COLO668 (cell line): ENCODE measurements around the gene RBMY1A1.
"Not testable (repeated sequence)": the region's sequence is repeated elsewhere in the genome, so short reads cannot be mapped to it uniquely, and the experiment has no call there.

ENCODE experiments used
- DNase-seq: peaks from one replicate; lab custom pipeline; 2025; ENCODE audit not compliant: unreplicated experiment; lab: John Stamatoyannopoulos, UW

Gene RBMY1A1

DNA sequence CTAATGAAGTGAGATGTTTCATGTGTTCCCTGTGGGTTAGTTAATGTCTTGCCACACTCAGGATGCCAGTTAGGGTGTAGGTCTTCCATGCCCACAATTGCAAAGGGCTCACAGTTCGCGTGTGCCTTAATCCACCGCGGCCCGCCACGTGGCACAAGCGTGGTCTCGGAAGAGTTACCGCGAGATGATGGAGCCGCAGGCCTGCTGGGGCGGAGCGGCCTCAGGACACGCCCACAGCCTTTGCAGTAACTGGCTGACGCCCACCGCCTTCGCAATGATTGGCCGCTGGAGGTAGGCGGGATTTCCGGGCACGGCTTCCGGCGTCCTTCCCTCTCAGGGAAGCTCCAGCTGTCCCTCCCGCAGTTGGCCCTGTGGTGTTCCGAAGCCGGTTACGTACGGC is at the start of gene RBMY1A1:
RBMY1A1 (plus strand) TSS at position 301 of the 400 bp plus-strand sequence. CDS start 2,013 bp downstream, outside the sequence.
- not testable (repeated sequence) for DNase-seq

GRCh38 chrY:21511038-21511437 is 23.6 kb upstream of the RBMY1A1 start, which contains the start of gene RBMY1B:
Gene RBMY1B (plus strand): TSS chrY:21511338. CDS start chrY:21513351, 2,013 bp downstream.
- not testable (repeated sequence) for DNase-seq

GRCh38 chrY:21559316-21559984 is 24.8 kb downstream of the RBMY1A1 start:
- not testable (repeated sequence) for DNase-seq

DNA sequence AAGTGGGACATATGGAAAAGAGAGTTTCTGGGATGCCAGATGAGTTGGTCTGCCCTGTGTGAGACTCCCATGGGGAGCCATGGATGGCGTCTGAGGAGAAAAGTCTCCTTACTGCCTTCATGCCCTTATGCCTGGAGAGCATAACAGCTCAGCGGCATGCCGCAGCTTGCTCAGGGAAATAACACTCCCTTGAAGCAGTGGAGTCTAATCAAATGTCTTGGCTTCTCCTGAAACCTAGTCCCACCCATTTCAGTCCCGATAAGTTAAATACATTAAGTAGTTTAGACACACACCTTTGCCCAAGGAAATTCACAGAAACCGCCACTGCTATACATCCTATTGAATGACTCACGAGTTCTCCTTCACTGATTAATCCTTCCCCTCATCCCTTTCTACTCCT is 50.8 kb downstream of the RBMY1A1 start:
- no peak for DNase-seq

DNA sequence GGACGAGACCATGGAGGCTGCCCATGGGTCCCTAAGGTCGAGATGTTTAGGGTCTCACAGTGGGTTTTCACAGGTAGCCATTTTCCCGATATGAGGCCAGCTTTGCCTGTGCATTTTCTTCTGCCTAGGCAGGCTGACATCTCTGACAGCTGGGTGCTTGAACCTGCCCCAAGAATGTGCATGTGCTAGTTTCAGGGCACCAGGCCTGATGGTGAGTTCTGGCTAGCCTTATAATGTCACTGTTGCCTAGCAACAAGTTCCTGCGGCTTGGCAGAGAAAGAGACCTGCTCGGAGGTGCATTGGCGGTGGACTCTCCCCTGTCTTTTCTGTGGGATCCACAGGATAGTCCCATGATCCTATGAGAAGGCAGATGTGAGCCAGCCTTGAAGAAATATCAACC is 51.8 kb downstream of the RBMY1A1 start:
- not testable (repeated sequence) for DNase-seq

GRCh38 chrY:21592059-21592458 is 57.4 kb downstream of the RBMY1A1 start:
- DNase-seq = no peak

- DNase-seq = not testable (repeated sequence)
These were observed 61.6 kb downstream of the RBMY1A1 start for GRCh38 chrY:21596287-21596686.
